Activated CD4-positive, alpha-beta T cell treated with anti-CD3 and anti-CD28 coated beads for 1 hour (primary cell): Measurements from ENCODE around the gene SNAP23.

Experiments used
- DNase-seq: peaks from one replicate; pipeline ENCODE4 v3.0.0-alpha.2; 2020

SNAP23 gene

GRCh38 chr15:42575188-42576039 lies 80.0 kb downstream of the SNAP23 start, which contains the start of gene STARD9:
TSS of gene STARD9 (plus strand) at chr15:42575606. CDS start at chr15:42575716, 110 bp downstream.
- peak; percentile 87 for DNase-seq

GRCh38 chr15:42576040-42576594 lies 80.7 kb downstream of the SNAP23 start:
- DNase-seq: no peak

- DNase-seq: no peak
These were observed 81.3 kb downstream of the SNAP23 start for GRCh38 chr15:42576776-42577175.

- no peak for DNase-seq
These were observed 82.1 kb downstream of the SNAP23 start for GRCh38 chr15:42577514-42578031.

GRCh38 chr15:42578984-42579537 lies 83.6 kb downstream of the SNAP23 start:
- DNase-seq: no peak

- peak; percentile 67 for DNase-seq
These were observed 85.9 kb downstream of the SNAP23 start for GRCh38 chr15:42581272-42581730.
